Natural killer cell (primary cell): Measurements from ENCODE around the gene FAM210B. TPM values are rescaled to one million over a fixed set of nuclear protein-coding genes. Genes with fewer than 3 reads are reported as not detected.
"Not testable (repeated sequence)": the region's sequence is repeated elsewhere in the genome, so short reads cannot be mapped to it uniquely, and the experiment has no call there.

ENCODE experiments used
- ATAC-seq, 3 donors: fragments of 150-1000 bp in 2 of 3; fragments of 200-7000 bp in 1 of 3; cut with Tn5 transposase; 1 replicate in 1 of 3; 2 replicates in 2 of 3; pipeline ENCODE4 v1.10.0; 2021; ENCODE audit warnings: mild to moderate bottlenecking in 2 of 3, moderate library complexity in 2 of 3
- DNase-seq, 2 donors: peaks; one replicate each; pipeline versions ENCODE4 v3.0.0 to v3.0.0-alpha.2; 2013 to 2021; ENCODE audit warnings: mixed read lengths in 1 of 2
- H3K27ac ChIP-seq: one replicate; pipeline ENCODE4 v1.5.1; 2013; ENCODE audit warnings: mild to moderate bottlenecking, low read length
- H3K27me3 ChIP-seq: one replicate; pipeline ENCODE4 v1.6.1; 2013; ENCODE audit warnings: low read length; ENCODE audit not compliant: control insufficient read depth, insufficient read depth
- H3K36me3 ChIP-seq: one replicate; pipeline ENCODE4 v1.6.1; 2013; ENCODE audit warnings: low read length; ENCODE audit not compliant: control insufficient read depth, insufficient read depth
- H3K4me1 ChIP-seq: one replicate; pipeline ENCODE4 v1.6.1; 2013; ENCODE audit warnings: low read length; ENCODE audit not compliant: control insufficient read depth, insufficient read depth
- H3K4me3 ChIP-seq: one replicate; pipeline ENCODE4 v1.5.1; 2013; ENCODE audit warnings: low read length
- H3K9me3 ChIP-seq: one replicate; pipeline ENCODE4 v1.6.1; 2013; ENCODE audit warnings: low read length; ENCODE audit not compliant: control insufficient read depth, insufficient read depth
- H3K27ac Mint-ChIP-seq, 2 donors: one replicate each; pipeline ENCODE4 v1.8.0; 2022; ENCODE audit warnings: mild to moderate bottlenecking in 2 of 2, mixed read lengths in 2 of 2, moderate library complexity in 1 of 2
- H3K27me3 Mint-ChIP-seq, 2 donors: one replicate each; pipeline ENCODE4 v1.8.0; 2022; ENCODE audit warnings: low read depth in 2 of 2, mixed read lengths in 2 of 2
- H3K36me3 Mint-ChIP-seq: one replicate; pipeline ENCODE4 v1.8.0; 2022; ENCODE audit warnings: mixed read lengths
- H3K4me1 Mint-ChIP-seq, 2 donors: one replicate each; pipeline ENCODE4 v1.8.0; 2022; ENCODE audit warnings: mixed read lengths in 2 of 2
- H3K4me3 Mint-ChIP-seq: one replicate; pipeline ENCODE4 v1.8.0; 2022; ENCODE audit warnings: mild to moderate bottlenecking, moderate library complexity, mixed read lengths
- H3K9me3 Mint-ChIP-seq, 2 donors: one replicate each; pipeline ENCODE4 v1.8.0; 2022; ENCODE audit warnings: mixed read lengths in 2 of 2
- WGBS: methylation state at CpG from one replicate; pipeline ENCODE4 v1.1.7; 2013; ENCODE audit warnings: missing lambda C conversion rate; ENCODE audit not compliant: insufficient coverage; 5-methylcytosine and 5-hydroxymethylcytosine counted together
- intact Hi-C: fragments of 100-400 bp; cut with micrococcal nuclease; formaldehyde crosslinking; loops from one replicate; pipeline ENCODE4 v1.14.2; 2022
- total RNA-seq, 4 donors: library from RNA; stranded (reverse); fragments of 120-200 nt in 1 of 4; gene quantifications; one replicate each; pipeline versions ENCODE4 v1.2.3 to v1.2.4, GENCODE V29; 2013 to 2022
- TF ChIP-seq, protein P1 (sequence below): fragments of 200-600 bp; IDR thresholded peaks from one replicate; pipeline ENCODE4 v1.8.0; 2022; ENCODE audit warnings: antibody characterized with exemption

Gene FAM210B
- total RNA-seq, 3 donors from 2014 or later (not counting 1 experiment from before 2014, with no cell fraction given): 6.4 to 11.5 (median 8.8) TPM

GRCh38 chr20:56386219-56386618, 27.4 kb downstream of the FAM210B start:
- ATAC-seq (no peak), DNase-seq (no peak)
- TF ChIP-seq, protein P1, sequence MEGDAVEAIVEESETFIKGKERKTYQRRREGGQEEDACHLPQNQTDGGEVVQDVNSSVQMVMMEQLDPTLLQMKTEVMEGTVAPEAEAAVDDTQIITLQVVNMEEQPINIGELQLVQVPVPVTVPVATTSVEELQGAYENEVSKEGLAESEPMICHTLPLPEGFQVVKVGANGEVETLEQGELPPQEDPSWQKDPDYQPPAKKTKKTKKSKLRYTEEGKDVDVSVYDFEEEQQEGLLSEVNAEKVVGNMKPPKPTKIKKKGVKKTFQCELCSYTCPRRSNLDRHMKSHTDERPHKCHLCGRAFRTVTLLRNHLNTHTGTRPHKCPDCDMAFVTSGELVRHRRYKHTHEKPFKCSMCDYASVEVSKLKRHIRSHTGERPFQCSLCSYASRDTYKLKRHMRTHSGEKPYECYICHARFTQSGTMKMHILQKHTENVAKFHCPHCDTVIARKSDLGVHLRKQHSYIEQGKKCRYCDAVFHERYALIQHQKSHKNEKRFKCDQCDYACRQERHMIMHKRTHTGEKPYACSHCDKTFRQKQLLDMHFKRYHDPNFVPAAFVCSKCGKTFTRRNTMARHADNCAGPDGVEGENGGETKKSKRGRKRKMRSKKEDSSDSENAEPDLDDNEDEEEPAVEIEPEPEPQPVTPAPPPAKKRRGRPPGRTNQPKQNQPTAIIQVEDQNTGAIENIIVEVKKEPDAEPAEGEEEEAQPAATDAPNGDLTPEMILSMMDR: no peak
- 96% methylated on average over 6 of the region's 6 CpGs for WGBS
- Mint-ChIP-seq H3K27ac (no peak overlapping the region), H3K27me3 (no peaks in the 10 kb centered on the region), H3K9me3 (no peaks in the 10 kb centered on the region), H3K36me3 (no peaks in the 10 kb centered on the region), H3K4me3 (no peak overlapping the region), H3K4me1 (no peaks in the 10 kb centered on the region)
- Histone ChIP-seq H3K27ac (no peak overlapping the region), H3K9me3 (no peaks in the 10 kb centered on the region), H3K27me3 (no peaks in the 10 kb centered on the region), H3K36me3 (no peaks in the 10 kb centered on the region), H3K4me1 (peaks cover 3% of the 10 kb centered on the region), H3K4me3 (no peak overlapping the region)
- intact Hi-C loops: no loop called here

GRCh38 chr20:56388882-56389281, 30.1 kb downstream of the FAM210B start:
- Mint-ChIP-seq H3K9me3 (no peaks in the 10 kb centered on the region), H3K27me3 (no peaks in the 10 kb centered on the region), H3K36me3 (no peaks in the 10 kb centered on the region), H3K4me1 (peaks cover 10% of the 10 kb centered on the region in 2 donors), H3K27ac (no peak overlapping the region), H3K4me3 (no peak overlapping the region)
- H3K9me3 ChIP-seq: no peaks in the 10 kb centered on the region
- 97% methylated on average over 4 of the region's 4 CpGs for WGBS
- DNase-seq (no peak), ATAC-seq (no peak)
- no peak overlapping the region for H3K4me3 ChIP-seq
- intact Hi-C loops: no loop called here
- peaks cover 18% of the 10 kb centered on the region for H3K4me1 ChIP-seq
- TF ChIP-seq, protein P1: no peak
- no peaks in the 10 kb centered on the region for H3K27me3 ChIP-seq
- H3K36me3 ChIP-seq: no peaks in the 10 kb centered on the region
- H3K27ac ChIP-seq: no peak overlapping the region

- Mint-ChIP-seq H3K27me3 (no peaks in the 10 kb centered on the region), H3K36me3 (no peaks in the 10 kb centered on the region), H3K9me3 (no peaks in the 10 kb centered on the region), H3K27ac (no peak overlapping the region), H3K4me3 (no peak overlapping the region), H3K4me1 (peaks cover 12 to 14% of the 10 kb centered on the region in 2 donors)
- ATAC-seq (no peak), DNase-seq (no peak)
- Histone ChIP-seq H3K4me1 (peaks cover 21% of the 10 kb centered on the region), H3K9me3 (no peaks in the 10 kb centered on the region), H3K4me3 (no peak overlapping the region), H3K27me3 (no peaks in the 10 kb centered on the region), H3K36me3 (no peaks in the 10 kb centered on the region), H3K27ac (no peak overlapping the region)
- TF ChIP-seq, protein P1: no peak
- WGBS: 98% methylated on average over 4 of the region's 4 CpGs
- intact Hi-C loops: no loop called here
Measured at GRCh38 chr20:56389807-56390206, 31.0 kb downstream of the FAM210B start.

DNA sequence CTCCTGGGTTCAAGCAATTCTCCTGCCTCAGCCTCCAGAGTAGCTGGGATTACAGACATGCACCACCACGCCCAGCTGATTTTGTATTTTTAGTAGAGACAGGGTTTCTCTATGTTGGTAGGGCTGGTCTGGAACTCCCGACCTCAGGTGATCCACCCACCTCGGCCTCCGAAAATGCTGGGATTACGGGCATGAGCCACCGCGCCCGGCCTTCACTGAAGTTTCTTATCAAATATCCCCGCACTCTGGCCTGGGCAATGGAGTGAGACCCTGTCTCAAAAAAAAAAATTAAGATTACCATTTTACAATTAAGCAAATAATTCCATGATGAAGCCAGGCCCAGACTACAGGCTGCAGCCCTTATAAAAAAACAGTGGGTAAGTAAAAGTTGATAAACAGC, 31.6 kb downstream of the FAM210B start:
- ATAC-seq, H3K27ac ChIP-seq, H3K27me3 Mint-ChIP-seq, intact Hi-C loops, H3K4me3 Mint-ChIP-seq, H3K9me3 Mint-ChIP-seq, H3K9me3 ChIP-seq, H3K4me3 ChIP-seq, H3K36me3 ChIP-seq, DNase-seq, H3K27me3 ChIP-seq, H3K27ac Mint-ChIP-seq, H3K36me3 Mint-ChIP-seq: not testable (repeated sequence)
- H3K4me1 Mint-ChIP-seq: peaks cover 12 to 20% of the 10 kb centered on the region in 2 donors
- H3K4me1 ChIP-seq: peaks cover 21% of the 10 kb centered on the region
- WGBS: 99% methylated on average over 9 of the region's 9 CpGs
